ENCODE results near the gene VMO1.
A peak's percentile ranks its signal among the peaks of the same experiment; 100 is the strongest.

The VMO1 gene

DNA sequence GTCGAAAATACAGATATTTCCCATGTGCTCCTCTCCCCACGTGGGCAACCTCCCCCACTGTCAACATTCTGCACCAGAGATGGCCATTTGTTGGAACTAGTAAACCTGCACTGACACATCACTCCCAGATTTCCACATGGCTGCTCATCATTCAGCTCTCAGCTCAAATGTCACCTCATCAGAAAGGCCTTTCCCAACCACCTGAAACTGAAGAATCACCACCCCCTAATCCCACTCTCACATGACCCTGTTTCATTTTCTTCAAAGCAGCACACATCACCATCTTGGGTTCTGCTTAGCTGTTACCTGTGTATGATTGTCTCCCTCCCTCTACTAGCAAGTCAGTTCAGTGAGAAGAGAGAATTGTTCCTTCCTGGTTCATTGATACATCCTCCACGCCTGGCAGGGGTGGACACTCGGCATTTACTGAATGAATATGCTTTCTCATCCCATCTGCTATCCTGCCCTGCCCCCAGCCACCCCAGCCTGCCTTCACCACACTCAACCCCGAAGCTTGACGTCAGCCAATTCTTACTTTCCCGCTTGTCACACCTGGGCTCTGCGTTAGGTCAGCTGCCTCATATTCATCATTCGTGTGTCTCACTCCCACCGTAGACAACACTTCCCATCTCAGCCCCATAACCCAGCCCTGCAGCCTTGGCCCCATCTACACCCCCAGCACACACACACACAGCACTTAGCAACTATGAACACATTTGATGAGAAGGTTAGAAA, 14.5 kb upstream of the VMO1 start:
- no peak for DNase-seq (ENCODE audit: low read depth, low spot score)

DNA sequence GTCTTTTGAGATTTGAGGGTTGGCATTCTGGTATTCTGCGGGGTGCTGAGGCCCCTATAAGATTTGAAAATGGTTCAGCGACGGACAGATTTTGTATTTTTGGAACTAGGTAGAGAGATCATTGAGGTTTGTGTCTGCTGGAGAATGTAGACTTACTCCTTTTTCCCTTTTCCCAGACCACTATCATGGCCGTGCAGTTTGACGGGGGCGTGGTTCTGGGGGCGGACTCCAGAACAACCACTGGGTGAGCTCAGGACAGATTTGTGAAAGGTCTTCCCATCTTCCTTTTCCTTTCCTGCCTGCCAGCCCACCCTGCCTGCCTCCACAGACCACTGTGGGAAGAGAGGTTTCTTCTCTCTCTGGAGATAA, 10.4 kb upstream of the VMO1 start:
- no peak for DNase-seq (ENCODE audit: low read depth, low spot score)

DNA sequence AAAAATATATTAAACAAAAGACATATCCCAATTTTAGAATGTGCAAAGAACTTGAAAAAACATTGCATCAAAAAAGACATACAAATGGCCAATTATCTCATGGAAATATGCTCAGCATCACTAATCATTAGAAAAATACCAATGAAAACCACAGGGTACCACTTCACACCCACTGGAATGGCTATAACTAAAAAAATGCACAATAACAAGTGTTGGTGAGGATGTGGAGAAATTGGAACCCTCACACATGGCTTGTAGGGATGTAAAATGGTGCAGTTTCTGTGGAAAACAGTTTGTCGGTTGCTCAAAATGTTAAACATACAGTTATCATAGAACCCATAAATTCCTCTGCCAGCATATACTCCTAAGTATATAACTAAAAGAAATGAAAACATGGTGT, 9.0 kb upstream of the VMO1 start:
- DNase-seq (ENCODE audit: low read depth, low spot score): no peak

DNA sequence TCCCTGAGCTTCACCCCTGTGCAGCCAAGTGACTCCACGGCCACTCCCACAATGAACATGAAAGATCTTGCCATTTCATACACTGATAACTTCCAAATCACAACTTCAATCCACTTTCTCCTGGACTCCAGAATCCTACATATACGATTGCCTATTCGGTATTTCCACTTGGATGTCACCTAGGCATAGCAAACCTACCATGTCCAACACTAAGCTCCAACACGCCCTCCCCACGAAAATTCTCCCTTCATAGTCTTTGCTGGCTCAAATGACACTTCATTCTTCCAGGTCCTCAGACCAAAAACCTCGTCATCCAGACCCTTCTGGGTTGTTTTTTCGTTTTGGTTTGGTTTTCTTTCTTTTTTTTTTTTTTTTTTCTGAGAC, 4.5 kb upstream of the VMO1 start:
- DNase-seq (ENCODE audit: low read depth, low spot score): no peak

DNA sequence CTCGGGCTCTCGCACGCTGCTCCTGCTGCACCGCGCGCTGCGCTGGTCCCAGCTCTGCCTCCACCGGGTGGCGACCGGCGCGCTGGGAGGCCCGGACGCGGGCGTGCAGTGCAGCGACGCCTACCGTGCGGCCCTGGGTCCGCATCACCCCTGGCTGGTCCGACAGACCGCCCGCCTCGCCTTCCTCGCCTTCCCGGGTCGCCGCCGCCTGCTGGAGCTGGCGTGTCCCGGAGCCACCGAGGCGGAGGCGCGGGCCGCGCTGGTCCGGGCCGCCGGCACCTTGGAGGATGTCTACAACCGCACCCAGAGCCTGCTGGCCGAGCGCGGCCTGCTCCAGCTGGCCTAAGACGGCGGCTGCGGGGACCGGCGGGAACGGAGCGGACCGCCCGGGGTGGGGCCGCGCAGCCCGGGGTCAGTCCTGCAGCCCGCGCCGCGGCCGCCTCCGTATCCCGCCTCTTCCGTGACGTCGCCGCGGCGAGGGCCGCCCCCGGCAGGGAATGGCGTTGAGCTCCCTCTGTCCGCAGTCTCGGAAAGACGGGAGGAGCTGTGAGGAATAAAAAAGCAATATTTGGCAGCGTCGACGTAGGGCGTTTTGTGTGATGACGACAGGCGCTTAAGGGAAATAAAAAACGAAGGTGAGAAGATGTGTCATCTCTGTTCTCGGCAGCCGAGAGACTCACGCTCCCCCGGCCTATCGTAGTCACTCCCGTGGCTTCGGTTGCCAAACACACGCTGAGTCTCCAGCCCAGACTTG, 4.0 kb upstream of the VMO1 start:
- peak; percentile 53 for DNase-seq (ENCODE audit: low read depth, low spot score)

DNA sequence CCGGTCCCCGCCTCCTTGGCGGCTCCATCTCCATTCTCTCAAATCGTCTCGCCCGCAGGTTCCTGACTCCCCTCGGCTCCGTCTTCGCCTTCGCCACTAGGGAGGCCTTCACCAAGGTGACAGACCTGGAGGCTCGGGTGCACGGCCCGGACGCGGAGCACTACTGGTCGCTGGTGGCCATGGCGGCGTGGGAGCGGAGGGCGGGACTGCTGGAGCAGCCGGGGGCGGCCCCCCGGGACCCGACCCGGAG, 3.5 kb upstream of the VMO1 start:
- DNase-seq (ENCODE audit: low read depth, low spot score): peak; percentile 11

DNA sequence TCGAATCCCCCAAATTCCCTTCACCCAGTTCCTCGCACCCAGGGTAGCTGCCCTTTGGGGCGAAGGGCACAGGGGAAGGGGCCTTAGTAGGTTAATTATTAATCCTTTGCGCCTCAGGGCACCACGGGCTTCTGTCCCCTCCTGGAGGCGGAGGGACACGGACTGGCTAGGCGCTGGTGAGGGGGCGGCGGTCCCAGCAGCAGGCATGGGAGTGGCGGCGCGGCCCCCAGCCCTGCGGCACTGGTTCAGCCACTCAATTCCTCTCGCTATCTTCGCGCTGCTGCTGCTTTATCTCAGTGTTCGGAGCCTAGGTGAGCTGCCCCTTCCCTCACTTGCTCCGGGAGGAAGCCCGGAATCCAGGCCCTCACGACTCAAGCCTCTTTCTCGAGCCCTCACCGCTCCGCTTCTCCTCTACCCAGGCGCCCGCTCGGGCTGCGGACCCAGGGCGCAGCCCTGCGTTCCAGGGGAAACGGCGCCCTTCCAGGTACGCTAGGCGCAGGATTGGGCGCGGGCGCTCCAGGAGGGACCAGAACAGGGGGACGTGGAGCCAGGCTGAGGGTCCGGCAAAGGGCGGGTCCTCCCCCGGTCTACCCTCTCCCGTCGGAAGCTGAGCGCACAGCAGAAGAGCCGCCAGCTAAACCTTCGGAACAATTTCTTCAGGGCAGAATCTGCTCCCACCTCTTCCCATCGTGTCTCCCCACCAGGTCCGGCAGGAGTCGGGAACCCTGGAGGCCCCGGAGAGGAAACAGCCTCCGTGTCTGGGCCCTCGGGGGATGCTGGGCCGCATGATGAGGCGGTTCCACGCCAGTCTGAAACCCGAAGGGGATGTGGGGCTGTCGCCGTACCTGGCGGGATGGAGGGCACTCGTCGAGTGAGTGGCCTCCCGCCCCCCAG, 2.9 kb upstream of the VMO1 start, which contains the start of gene GLTPD2:
TSS of gene GLTPD2 (plus strand) at position 158 of the 894 bp plus-strand sequence. CDS start at position 206, 48 bp downstream.
- no peak for DNase-seq (ENCODE audit: low read depth, low spot score)

DNA sequence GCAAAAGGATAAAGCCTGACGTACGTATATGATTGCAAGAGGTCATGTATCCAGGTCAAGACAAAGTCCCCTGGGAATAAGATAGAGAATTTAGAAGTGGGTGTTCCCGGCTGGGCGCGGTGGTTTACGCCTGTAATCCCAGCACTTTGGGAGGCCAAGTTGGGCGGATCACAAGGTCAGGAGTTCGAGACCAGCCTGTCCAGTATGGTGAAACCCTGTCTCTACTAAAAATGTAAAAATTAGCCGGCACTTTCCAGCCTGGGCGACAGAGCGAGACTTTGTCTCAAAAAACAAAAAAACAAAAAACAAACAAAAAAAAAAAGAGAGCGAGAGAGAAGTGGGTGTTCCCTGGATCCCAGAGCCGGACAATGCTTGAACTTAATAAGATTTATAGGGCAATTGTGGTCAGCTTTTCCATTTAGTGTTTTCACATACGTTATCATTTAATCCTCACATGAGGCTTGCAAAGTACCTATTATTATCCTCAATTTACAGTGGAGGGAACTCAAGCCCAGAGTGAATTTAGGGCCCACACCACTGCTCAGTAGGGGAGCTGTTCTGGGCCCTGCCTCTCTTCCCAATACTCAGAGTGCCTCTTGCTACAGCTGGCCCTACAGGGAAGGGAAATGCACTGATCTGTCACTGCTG, 2.1 kb upstream of the VMO1 start:
- DNase-seq (ENCODE audit: low read depth, low spot score): no peak

DNA sequence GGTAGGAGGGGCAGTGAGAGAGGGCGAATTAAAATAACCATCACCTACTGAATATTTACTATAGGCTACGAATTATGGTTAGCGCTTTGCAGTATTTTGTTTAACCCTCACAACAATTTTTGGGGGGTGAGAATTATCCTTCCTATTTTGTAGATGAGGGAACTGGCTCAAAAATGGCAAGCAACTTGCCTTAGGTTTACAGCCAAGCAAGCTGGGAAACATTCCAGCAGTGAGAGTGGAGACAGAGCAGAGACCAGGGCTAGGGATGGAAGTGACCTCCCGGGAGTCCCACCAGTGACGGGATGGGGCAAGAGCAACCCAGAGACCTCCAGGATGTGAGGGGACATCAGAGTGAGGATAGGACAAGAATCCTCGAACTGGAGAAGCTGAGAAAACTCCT, 352 bp upstream of the VMO1 start:
- DNase-seq (ENCODE audit: low read depth, low spot score): no peak

DNA sequence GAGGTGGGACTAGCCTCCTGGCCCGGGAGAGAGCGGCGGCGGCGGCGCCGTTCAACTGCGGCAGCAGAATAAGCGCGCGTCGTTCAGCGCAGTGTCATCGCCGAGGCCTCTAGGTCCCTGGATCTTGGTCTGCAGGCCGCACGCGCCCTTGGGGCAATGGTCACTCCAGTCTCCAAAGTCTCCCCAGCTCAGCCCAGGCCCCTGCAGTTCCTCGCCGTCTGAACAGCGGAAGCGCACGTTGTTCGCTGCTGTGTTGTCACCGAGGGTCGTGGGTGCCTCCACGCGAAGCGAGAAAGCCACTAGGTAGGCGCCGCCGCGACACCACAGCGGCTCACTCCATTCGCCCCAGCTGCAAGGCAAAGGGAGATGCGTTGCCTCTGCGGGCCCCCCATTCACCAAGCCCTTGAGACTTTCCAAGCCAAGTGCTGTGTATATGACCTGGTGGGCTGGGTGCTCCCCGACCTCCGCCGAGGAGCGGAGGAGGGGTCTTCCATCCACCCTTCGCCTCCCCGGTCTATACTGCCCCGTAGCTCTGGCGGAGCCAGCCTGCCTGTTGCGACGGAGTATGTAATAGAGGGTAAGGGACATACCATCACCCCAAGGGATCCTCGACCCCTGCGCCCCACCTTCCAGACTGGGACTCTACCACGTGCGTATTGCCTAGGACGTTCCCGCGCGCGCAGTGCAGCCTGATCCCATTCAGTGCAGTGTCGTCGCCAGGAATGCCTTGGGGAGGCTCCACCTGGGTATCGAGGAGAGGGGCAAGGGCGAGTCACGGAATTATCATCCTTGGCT, 656 bp downstream of the VMO1 start:
- no peak for DNase-seq (ENCODE audit: low read depth, low spot score)

DNA sequence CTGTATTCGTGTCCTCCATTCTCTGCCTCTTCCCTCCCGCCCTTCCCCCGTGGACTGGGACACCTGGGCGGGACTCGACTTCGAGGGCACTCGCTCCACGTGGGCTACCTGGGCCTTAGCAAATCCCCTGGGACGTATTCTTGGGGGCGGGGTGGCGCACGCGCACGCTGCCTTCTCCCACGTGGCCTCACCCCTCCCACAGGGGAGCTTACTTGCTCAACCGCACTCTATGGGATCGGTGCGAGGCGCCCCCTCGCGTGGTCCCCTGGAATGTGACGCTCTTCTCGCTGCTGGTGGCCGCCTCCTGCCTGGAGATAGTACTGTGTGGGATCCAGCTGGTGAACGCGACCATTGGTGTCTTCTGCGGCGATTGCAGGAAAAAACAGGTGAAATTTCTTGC, 3.5 kb downstream of the VMO1 start:
- DNase-seq (ENCODE audit: low read depth, low spot score): no peak

DNA sequence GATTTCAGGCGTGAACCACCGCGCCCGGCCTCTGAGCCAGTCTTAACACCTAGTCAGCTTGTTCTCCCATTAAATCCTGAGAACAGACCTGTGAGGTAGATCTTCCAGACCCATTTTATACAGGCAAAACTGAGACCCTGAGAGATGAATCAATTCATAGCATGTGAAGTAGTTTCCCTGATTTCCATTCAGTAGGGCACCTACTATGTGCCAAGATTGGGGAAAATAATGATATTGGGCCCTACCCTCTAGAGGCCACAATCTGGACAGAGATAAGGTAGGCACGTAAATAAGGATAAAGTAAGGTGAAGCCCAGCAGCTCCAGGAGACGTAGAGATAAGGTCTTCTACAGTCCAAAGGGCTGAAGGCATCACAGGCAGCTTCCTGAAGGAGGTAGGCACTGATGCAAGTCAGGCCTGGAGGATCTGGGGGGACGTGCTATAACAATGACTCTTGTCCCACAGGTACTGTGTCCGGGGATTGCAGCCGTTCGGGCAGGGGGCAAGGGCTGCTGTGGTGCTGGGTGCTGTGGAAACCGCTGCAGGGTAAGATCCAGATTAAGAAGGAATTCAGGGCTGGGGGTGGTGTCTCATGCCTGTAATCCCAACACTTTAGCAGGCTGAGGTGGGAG, 5.7 kb downstream of the VMO1 start:
- no peak for DNase-seq (ENCODE audit: low read depth, low spot score)

DNA sequence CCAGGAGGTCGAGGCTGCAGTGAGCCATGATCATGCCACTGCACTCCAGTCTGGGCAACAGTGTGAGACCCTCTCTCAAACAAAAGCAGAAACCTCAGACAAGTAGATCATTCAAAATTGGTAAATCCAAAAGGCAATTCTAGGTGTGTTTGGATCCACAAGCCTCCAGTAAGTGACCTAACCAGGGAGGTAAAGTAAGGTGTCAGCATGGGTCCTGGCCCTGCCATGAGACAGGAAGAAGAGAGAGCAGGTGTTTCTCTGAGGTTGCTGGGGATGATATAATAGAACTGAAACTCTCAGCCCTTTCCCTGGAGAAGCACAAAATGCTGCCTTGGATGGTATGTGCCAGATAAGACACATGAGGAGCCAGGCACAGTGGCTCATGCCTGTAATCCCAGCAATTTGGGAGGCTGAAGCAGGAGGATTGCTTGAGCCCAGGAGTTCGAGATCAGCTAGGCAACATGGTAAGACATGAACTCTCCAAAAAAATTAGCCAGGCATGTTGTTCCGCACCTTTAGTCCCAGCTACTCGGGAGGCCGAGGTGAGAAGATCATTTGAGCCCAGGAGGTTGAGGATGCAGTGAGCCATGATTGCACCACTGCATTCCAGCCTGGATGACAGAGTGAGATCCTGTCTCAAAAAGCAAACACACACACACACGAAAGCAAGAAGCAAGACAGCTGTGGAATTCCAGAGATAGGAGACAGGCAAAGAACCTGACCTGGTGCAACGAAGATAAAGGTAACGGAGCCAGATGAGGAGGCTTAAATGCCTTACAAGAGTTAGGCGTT, 8.0 kb downstream of the VMO1 start:
- no peak for DNase-seq (ENCODE audit: low read depth, low spot score)

DNA sequence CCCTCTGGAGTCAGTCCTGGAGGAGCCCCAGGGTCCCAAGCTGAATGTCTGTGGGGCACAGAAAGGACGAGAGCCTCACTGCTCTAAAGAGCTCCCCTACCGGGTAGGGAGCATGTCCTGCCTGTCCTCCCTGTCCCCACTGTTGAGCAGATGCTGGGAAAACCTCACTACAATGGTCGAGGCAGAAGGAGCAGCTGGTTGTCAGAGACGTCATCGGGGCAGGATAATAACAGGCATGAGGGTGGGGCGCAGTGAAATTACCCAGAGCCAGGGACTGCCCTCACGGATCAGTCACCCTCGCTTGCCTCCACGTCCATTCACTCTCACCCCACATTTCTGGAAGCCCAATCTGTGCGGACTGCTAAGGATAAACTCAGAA, 13.9 kb downstream of the VMO1 start:
- DNase-seq (ENCODE audit: low read depth, low spot score): no peak

DNA sequence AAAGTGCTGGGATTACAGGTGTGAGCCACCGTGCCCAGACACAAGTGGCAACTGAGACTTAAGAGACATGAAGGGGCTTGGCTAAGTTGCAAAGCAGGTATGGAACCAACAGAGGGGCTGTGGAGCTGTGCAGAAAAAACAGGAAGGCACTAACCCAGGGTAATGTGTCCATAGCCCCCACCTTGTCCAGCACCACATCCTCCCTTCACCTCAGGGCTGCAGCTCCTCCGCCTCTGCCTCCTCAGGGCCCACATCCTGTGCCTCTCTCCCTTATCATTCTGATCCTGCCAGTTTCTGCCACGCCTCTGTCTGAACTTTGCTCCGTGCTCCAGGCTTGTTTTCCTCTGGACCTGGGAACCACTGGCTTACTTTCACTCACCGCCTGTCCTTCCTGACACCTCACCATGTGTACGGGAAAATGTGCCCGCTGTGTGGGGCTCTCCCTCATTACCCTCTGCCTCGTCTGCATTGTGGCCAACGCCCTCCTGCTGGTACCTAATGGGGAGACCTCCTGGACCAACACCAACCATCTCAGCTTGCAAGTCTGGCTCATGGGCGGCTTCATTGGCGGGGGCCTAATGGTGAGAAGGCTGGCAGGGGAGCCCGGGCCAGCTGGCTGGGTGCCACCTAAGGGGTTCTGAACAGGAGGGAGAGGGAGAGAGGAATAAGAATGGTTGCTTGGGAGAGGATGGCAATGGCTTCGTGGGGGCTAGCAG, 14.5 kb downstream of the VMO1 start, which contains the start of gene TM4SF5:
TSS of gene TM4SF5 (plus strand) at position 368 of the 716 bp plus-strand sequence. CDS start at position 405, 37 bp downstream.
- DNase-seq (ENCODE audit: low read depth, low spot score): no peak

DNA sequence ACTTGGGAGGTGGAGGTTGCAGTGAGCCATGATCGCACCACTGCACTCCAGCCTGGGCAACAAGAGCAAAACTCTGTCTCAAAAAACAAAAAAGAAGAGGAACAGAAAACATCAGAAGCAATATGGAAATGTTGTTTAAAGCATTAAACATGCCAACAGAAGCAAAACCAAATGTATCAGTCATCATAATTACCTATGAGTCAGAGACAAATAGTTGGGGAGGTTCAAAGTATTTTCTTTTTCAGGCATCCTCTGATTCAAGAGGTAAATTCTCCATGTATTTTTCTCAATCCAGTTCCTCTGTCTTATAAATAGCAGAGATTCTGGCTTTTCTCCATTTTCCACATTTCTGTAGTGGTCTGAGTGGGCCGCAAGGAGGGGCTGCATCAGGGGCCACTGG, 16.5 kb downstream of the VMO1 start:
- no peak for DNase-seq (ENCODE audit: low read depth, low spot score)

DNA sequence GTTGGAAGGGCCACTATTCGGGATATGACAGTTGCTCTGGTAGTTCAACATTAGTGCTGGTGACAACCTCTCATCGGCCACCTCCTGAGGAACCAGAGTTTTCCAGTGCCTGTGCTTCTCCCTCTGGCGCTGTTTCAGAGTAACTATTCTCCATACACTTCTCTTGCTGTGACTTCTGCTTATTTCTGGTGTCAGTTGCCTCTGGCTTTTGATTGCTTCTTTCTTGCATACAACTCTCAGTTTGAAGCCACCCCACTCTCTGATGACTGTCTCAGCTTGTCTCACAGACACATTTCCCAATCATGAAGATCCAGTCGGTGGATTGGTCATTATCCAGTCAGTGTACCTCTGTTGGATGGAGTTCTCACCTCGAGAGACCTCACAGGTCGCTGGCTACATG, 17.9 kb downstream of the VMO1 start:
- no peak for DNase-seq (ENCODE audit: low read depth, low spot score)

DNA sequence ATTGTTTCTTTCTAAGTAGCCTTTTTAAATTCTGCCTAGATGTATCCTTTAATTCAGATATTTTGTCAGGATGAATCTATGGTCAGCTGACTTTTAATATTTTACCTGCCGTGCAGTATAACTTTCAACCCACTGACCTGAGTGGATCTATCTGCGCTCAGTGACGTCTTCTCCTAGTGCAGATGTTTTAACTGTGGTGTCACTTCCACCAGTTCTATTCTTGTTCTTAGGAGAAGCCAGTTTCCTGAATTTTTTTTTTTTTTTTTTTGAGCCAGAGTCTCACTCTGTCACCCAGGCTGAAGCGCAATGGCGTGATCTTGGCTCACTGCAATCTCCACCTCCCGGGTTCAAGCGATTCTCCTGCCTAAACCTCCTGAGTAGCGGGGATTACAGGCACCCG, 19.4 kb downstream of the VMO1 start:
- DNase-seq (ENCODE audit: low read depth, low spot score): no peak

DNA sequence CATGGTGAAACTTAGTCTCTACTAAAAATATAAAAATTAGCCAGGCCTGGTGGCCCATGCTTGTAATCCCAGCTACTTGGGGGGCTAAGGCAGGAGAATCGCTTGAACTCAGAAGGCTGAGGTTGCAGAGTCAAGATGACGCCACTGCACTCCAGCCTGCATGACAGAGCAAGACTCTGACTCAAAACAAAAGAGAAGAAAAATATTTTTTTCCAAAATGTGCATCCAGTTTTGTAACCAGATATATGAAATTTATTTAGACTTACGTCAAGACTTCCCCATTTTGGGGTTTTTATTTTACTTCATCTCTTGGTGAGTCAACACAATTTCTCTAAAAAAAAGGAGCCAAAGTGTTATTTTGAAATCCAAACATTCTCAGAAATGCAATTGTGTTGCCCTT, 20.0 kb downstream of the VMO1 start:
- DNase-seq (ENCODE audit: low read depth, low spot score): no peak
